ENCODE results near the gene KIAA1671. TPM values are rescaled to one million over a fixed set of nuclear protein-coding genes. Genes with fewer than 3 reads are reported as not detected.

The KIAA1671 gene
- total RNA-seq, 2 experiments from 2014 or later, result 6.5 to 6.8 TPM

GRCh38 chr22:24947383-24947782 is 5.1 kb upstream of the KIAA1671 start:
- Mint-ChIP-seq H3K4me1 (ENCODE audit: low read depth) (peaks cover 13% of the 10 kb centered on the region), H3K27ac (no peak overlapping the region), H3K4me3 (no peak overlapping the region), H3K9me3 (no peaks in the 10 kb centered on the region), H3K27me3 (peaks cover 43% of the 10 kb centered on the region), H3K36me3 (ENCODE audit: low read depth) (no peaks in the 10 kb centered on the region)
- POLR2A ChIA-PET, result no interaction called here
- CTCF ChIA-PET, result interaction anchor here (0.7 to 12.1 kb wide), 4 partner anchors 8 to 103 kb away, joined by 3 to 110 read pairs (median 4); no protein-coding TSS in a partner anchor
- intact Hi-C loops (cut with micrococcal nuclease), result no loop called here
- DNase-seq (no peak), ATAC-seq (no peak)
- TF ChIP-seq CTCF (IDR thresholded peaks at IDR 0.05), result no peak

GRCh38 chr22:24947881-24948280 is 4.6 kb upstream of the KIAA1671 start:
- H3K4me3 Mint-ChIP-seq, result no peak overlapping the region
- POLR2A ChIA-PET, result no interaction called here

GRCh38 chr22:24948356-24949202 is 3.9 kb upstream of the KIAA1671 start:
- H3K4me1 Mint-ChIP-seq (ENCODE audit: low read depth), result peaks cover 17% of the 10 kb centered on the region
- no peaks in the 10 kb centered on the region for H3K36me3 Mint-ChIP-seq (ENCODE audit: low read depth)
- H3K9me3 Mint-ChIP-seq, result no peaks in the 10 kb centered on the region
- H3K4me3 Mint-ChIP-seq, result no peak overlapping the region
- no peak for DNase-seq
- CTCF ChIA-PET, result interaction anchor here (0.7 to 12.1 kb wide), 3 partner anchors 10 to 102 kb away, joined by 3 to 110 read pairs (median 5); no protein-coding TSS in a partner anchor
- no peak for TF ChIP-seq CTCF (IDR thresholded peaks at IDR 0.05)
- intact Hi-C loops (cut with micrococcal nuclease), result no loop called here
- POLR2A ChIA-PET, result no interaction called here
- peaks cover 47% of the 10 kb centered on the region for H3K27me3 Mint-ChIP-seq
- ATAC-seq, result no peak
- no peak overlapping the region for H3K27ac Mint-ChIP-seq

More at GRCh38 chr22:24947881-24948280, 4.6 kb upstream of the KIAA1671 start:
- Mint-ChIP-seq H3K27ac (no peak overlapping the region), H3K9me3 (no peaks in the 10 kb centered on the region), H3K4me1 (ENCODE audit: low read depth) (peaks cover 13% of the 10 kb centered on the region), H3K36me3 (ENCODE audit: low read depth) (no peaks in the 10 kb centered on the region), H3K27me3 (peaks cover 43% of the 10 kb centered on the region)
- no peak for TF ChIP-seq CTCF (IDR thresholded peaks at IDR 0.05)
- CTCF ChIA-PET, result interaction anchor here (0.7 to 12.1 kb wide), 4 partner anchors 9 to 102 kb away, joined by 3 to 110 read pairs (median 4); no protein-coding TSS in a partner anchor
- ATAC-seq (no peak), DNase-seq (no peak)
- intact Hi-C loops (cut with micrococcal nuclease), result no loop called here

- H3K27me3 Mint-ChIP-seq, result peaks cover 57% of the 10 kb centered on the region
- ATAC-seq, result no peak
- peaks cover 17% of the 10 kb centered on the region for H3K4me1 Mint-ChIP-seq (ENCODE audit: low read depth)
- no peaks in the 10 kb centered on the region for H3K36me3 Mint-ChIP-seq (ENCODE audit: low read depth)
- H3K9me3 Mint-ChIP-seq, result no peaks in the 10 kb centered on the region
- intact Hi-C loops (cut with micrococcal nuclease), result no loop called here
- no peak overlapping the region for H3K4me3 Mint-ChIP-seq
- DNase-seq, result no peak
- H3K27ac Mint-ChIP-seq, result no peak overlapping the region
- TF ChIP-seq CTCF (IDR thresholded peaks at IDR 0.05), result no peak
- ChIA-PET CTCF (interaction anchor here (1.0 to 12.1 kb wide), 6 partner anchors 7 to 107 kb away, joined by 3 to 110 read pairs (median 7); no protein-coding TSS in a partner anchor), POLR2A (interaction anchor here (0.8 to 1.1 kb wide), 2 partner anchors 99 to 100 kb away, joined by 3 read pairs; no protein-coding TSS in a partner anchor)
These were observed 2.1 kb upstream of the KIAA1671 start for GRCh38 chr22:24950272-24950902.
